ENCODE measurements around the gene PNMA1. TPM values are rescaled to one million over a fixed set of nuclear protein-coding genes. Genes with fewer than 3 reads are reported as not detected.

PNMA1 gene
- total and polyA plus RNA-seq, 9 of the 15 experiments (the other 6 are each of a cell fraction or from before 2014, with no cell fraction given), result 1.7 to 26.4 (median 8.7) TPM

DNA sequence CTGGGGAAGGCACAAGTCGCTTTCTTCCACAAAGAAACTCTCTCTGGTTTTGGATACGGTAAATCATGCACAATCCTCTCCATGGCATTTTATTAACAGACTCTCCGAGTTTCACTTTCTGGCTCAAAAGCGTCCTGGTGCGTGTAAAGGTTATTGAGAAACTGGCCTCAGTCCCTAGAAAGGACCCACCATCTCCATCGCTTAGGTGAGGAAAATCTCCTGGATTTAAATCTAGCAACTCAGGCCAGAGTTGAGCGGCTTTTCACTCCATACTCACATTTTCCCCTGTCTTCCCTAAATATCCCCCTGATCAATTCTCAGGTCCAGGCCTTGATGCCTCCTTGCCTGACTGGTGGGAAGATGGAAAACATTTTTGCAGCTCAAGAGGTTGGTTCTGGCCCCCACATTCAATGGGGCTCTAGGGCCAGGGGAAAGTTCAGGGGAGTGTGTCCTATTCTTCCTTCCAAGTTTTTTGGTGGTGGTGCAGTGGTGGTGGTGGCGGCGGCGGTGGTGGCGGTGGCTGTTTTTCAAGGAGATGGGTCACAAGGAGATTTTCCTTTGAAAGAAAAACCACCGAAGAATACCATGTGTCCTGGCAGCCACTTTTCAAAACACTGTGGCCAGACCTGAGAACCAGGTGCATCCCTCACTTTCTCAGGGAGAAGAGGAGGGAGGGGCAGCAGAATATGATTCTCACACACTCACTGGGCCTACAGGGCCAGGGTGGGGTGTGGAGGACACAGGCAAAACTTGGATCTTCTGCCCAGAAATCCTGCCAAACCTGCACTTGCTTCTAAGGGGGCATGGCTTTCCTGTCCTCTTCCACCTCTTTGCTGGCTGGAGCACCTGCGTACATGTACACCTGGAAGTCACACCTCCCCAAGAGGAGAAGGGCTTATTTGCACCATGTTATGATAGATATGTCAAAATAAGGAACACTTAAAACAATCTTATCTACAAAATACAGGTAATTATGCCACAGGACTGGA, 46.7 kb upstream of the PNMA1 start:
- Histone ChIP-seq H3K9ac (ENCODE audit: insufficient read depth in 1 of 2, low read depth in 2 of 2, low read length in 2 of 2) (peak overlapping the region; percentile 82; a peak in 3 of 4 replicates), H3K4me2 (ENCODE audit: insufficient read depth, low read length) (peak overlapping the region; percentile 88), H3K36me3 (ENCODE audit: control insufficient read depth, insufficient read depth, low read length) (peaks cover 21% of the 10 kb centered on the region; the same call in 2 of the 3 replicates), H3K9me3 (replicated peaks; ENCODE audit: control insufficient read depth, insufficient read depth, low read depth, low read length) (no peaks in the 10 kb centered on the region), H3K27ac (ENCODE audit: extremely low read depth, low read depth, low read length) (peak overlapping the region; percentile 92), H4K20me1 (replicated peaks; ENCODE audit: control insufficient read depth, insufficient read depth, low read length) (peaks cover 4% of the 10 kb centered on the region; the same call in 1 of the 2 replicates), H3K4me3 (peak overlapping the region; percentile 76), H2AFZ (ENCODE audit: low read depth, low read length) (peak overlapping the region; percentile 71), H3K9me1 (ENCODE audit: control insufficient read depth, insufficient read depth, low read length) (no peaks in the 10 kb centered on the region), H3K79me2 (ENCODE audit: control insufficient read depth, insufficient read depth, low read length) (peaks cover 89% of the 10 kb centered on the region), H3K27me3 (ENCODE audit: control insufficient read depth in 2 of 2, insufficient read depth in 2 of 2, low read length in 2 of 2) (no peaks in the 10 kb centered on the region), H3K4me1 (replicated peaks in 1 of 2; ENCODE audit: control insufficient read depth in 2 of 2, insufficient read depth in 2 of 2, low read length in 2 of 2) (peaks cover 64 to 65% of the 10 kb centered on the region in 2 experiments)
- DNase-seq (ENCODE audit: extremely low read depth in 1 of 4, low spot score in 3 of 4) (no peak), ATAC-seq (no peak), FAIRE-seq (no peak)
- ChIA-PET POLR2A (interaction anchor here (0.5 to 3.2 kb wide), 13 partner anchors 10 to 143 kb away, joined by 3 to 31 read pairs (median 4); partner anchors contain the start of gene PTGR2), CTCF (ENCODE audit: low intra/inter-chr PET ratio) (interaction anchor here (1.1 kb wide), 1 partner anchor 64 kb away, joined by 3 read pairs; no protein-coding TSS in a partner anchor)
- TF ChIP-seq NFRKB (IDR thresholded peaks at IDR 0.05; ENCODE audit: low read depth) (peak; percentile 33; the same call in 1 of the 2 replicates), ZNF217 (CRISPR knock-in tag; IDR thresholded peaks at IDR 0.05) (no peak), FOXP4 (CRISPR knock-in tag; IDR thresholded peaks at IDR 0.05; ENCODE audit: borderline replicate concordance) (no peak), SMAD2 (IDR thresholded peaks at IDR 0.05; ENCODE audit: low read depth, low read length) (no peak), ZNF584 (CRISPR knock-in tag; IDR thresholded peaks at IDR 0.05; ENCODE audit: low read depth) (0 out of 2 replicates have a peak, but pooled peaks have one; percentile 11), ZBTB33 (CRISPR knock-in tag; IDR thresholded peaks at IDR 0.05) (0 out of 2 replicates have a peak, but pooled peaks have one; percentile 20), ZNF766 (CRISPR knock-in tag; conservative IDR thresholded peaks at IDR 0.05) (peak; percentile 65; the same call in 1 of the 2 replicates), JUN (IDR thresholded peaks at IDR 0.05; ENCODE audit: borderline replicate concordance, low read depth, low read length) (no peak), JUN (CRISPR knock-in tag; IDR thresholded peaks at IDR 0.05; ENCODE audit: borderline replicate concordance) (no peak)
- BruUV-seq (replicated peaks), result TSS peak; percentile 98
- intact Hi-C loops (cut with micrococcal nuclease), result loop anchor here (1.0 to 2.0 kb wide), 2 partner anchors 26 to 64 kb away; no protein-coding TSS in a partner anchor
- WGBS (ENCODE audit: insufficient coverage, low coverage, missing lambda C conversion rate), result 17% methylated on average over 8 of the region's 13 CpGs
- in situ Hi-C loops (cut with MboI), result no loop called here
